H9 (cell line): ENCODE data around the gene GET4. TPM values are rescaled to one million over a fixed set of nuclear protein-coding genes. Genes with fewer than 3 reads are reported as not detected.

Experiments used
- DNase-seq: peaks from one replicate; pipeline ENCODE4 v3.0.0-alpha.2; 2017
- H2AFZ ChIP-seq: one replicate; pipeline ENCODE4 v1.6.1; 2013; ENCODE audit warnings: mild to moderate bottlenecking, low read length, control low read depth, moderate library complexity
- H2AK5ac ChIP-seq: 2 replicates; pipeline ENCODE4 v1.6.1; 2013; ENCODE audit warnings: low read length, control low read depth, mixed read lengths; ENCODE audit not compliant: insufficient read length
- H2BK120ac ChIP-seq: one replicate; pipeline ENCODE4 v1.6.1; 2013; ENCODE audit warnings: low read depth, mild to moderate bottlenecking, low read length, control low read depth, inconsistent platforms; ENCODE audit not compliant: poor library complexity, severe bottlenecking
- H2BK12ac ChIP-seq: 2 replicates; pipeline ENCODE4 v1.6.1; 2013; ENCODE audit warnings: low read length, control low read depth, mixed read lengths, low read depth; ENCODE audit not compliant: insufficient read length
- H2BK15ac ChIP-seq: 2 replicates; pipeline ENCODE4 v1.6.1; 2013; ENCODE audit warnings: low read depth, low read length, control low read depth
- H2BK20ac ChIP-seq: one replicate; pipeline ENCODE4 v1.6.1; 2013; ENCODE audit warnings: low read depth, mild to moderate bottlenecking, low read length, control low read depth, inconsistent platforms; ENCODE audit not compliant: poor library complexity, severe bottlenecking
- H2BK5ac ChIP-seq: 2 replicates; pipeline ENCODE4 v1.6.1; 2013; ENCODE audit warnings: low read length, control low read depth, mixed read lengths; ENCODE audit not compliant: insufficient read length
- H3K14ac ChIP-seq: 2 replicates; pipeline ENCODE4 v1.6.1; 2013; ENCODE audit warnings: low read length, control low read depth; ENCODE audit not compliant: insufficient read depth
- H3K18ac ChIP-seq: 2 replicates; pipeline ENCODE4 v1.6.1; 2013; ENCODE audit warnings: low read depth, mild to moderate bottlenecking, mixed read lengths, low read length, control low read depth; ENCODE audit not compliant: insufficient read length
- H3K23ac ChIP-seq: 2 replicates; pipeline ENCODE4 v1.6.1; 2013; ENCODE audit warnings: low read length, control low read depth, mixed read lengths, low read depth; ENCODE audit not compliant: insufficient read length
- H3K23me2 ChIP-seq: 2 replicates; pipeline ENCODE4 v1.6.1; 2013; ENCODE audit warnings: low read depth, mild to moderate bottlenecking, mixed read lengths, low read length, control low read depth; ENCODE audit not compliant: insufficient read length, poor library complexity, severe bottlenecking
- H3K27ac ChIP-seq: 2 replicates; pipeline ENCODE4 v1.5.1; 2013; ENCODE audit warnings: low read length, control low read depth, mixed read lengths, low read depth; ENCODE audit not compliant: insufficient read length
- H3K27me3 ChIP-seq: 2 replicates; pipeline ENCODE4 v1.6.1; 2013; ENCODE audit warnings: low read length, control low read depth, inconsistent platforms; ENCODE audit not compliant: insufficient read depth
- H3K4ac ChIP-seq: 2 replicates; pipeline ENCODE4 v1.6.1; 2013; ENCODE audit warnings: low read depth, mild to moderate bottlenecking, control low read depth, inconsistent platforms, low read length, moderate library complexity
- H3K4me1 ChIP-seq: 2 replicates; pipeline ENCODE4 v1.6.1; 2013; ENCODE audit warnings: low read length, control low read depth, inconsistent platforms; ENCODE audit not compliant: insufficient read depth
- H3K4me2 ChIP-seq: 2 replicates; pipeline ENCODE4 v1.6.1; 2013; ENCODE audit warnings: low read length, control low read depth, mixed read lengths; ENCODE audit not compliant: insufficient read length, insufficient read depth
- H3K56ac ChIP-seq: 2 replicates; pipeline ENCODE4 v1.6.1; 2013; ENCODE audit warnings: low read depth, mild to moderate bottlenecking, mixed read lengths, low read length, control low read depth; ENCODE audit not compliant: insufficient read length
- H3K79me1 ChIP-seq: 2 replicates; pipeline ENCODE4 v1.6.1; 2013; ENCODE audit warnings: low read depth, mild to moderate bottlenecking, moderate library complexity, low read length, control low read depth, inconsistent platforms; ENCODE audit not compliant: insufficient read depth, poor library complexity, severe bottlenecking
- H3K79me2 ChIP-seq: 2 replicates; pipeline ENCODE4 v1.6.1; 2013; ENCODE audit warnings: low read length, control low read depth, inconsistent platforms; ENCODE audit not compliant: insufficient read depth
- H3K9ac ChIP-seq: 2 replicates; pipeline ENCODE4 v1.6.1; 2013; ENCODE audit warnings: low read length, control low read depth, mixed read lengths; ENCODE audit not compliant: insufficient read length; ENCODE audit errors: extremely low read depth
- H3K9me3 ChIP-seq: one replicate; pipeline ENCODE4 v1.6.1; 2013; ENCODE audit warnings: low read depth, low read length, inconsistent platforms; ENCODE audit not compliant: control insufficient read depth
- H3T11ph ChIP-seq: one replicate; pipeline ENCODE4 v1.6.1; 2013; ENCODE audit warnings: mild to moderate bottlenecking, low read length, control low read depth, inconsistent platforms
- H4K20me1 ChIP-seq: one replicate; pipeline ENCODE4 v1.6.1; 2013; ENCODE audit not compliant: control insufficient read depth, insufficient read length, insufficient read depth
- H4K5ac ChIP-seq: 2 replicates; pipeline ENCODE4 v1.6.1; 2013; ENCODE audit warnings: low read depth, mild to moderate bottlenecking, mixed read lengths, low read length, control low read depth; ENCODE audit not compliant: insufficient read length
- H4K8ac ChIP-seq: replicated peaks from 2 replicates; pipeline ENCODE4 v1.6.1; 2013; ENCODE audit warnings: low read length, control low read depth, mixed read lengths, low read depth; ENCODE audit not compliant: insufficient read length
- H4K91ac ChIP-seq: 2 replicates; pipeline ENCODE4 v1.6.1; 2013; ENCODE audit warnings: low read depth, mild to moderate bottlenecking, moderate library complexity, mixed read lengths, low read length, control low read depth; ENCODE audit not compliant: insufficient read length
- H3K27ac Mint-ChIP-seq, 3 experiments: 2 replicates in 2 of 3; 3 replicates in 1 of 3; pipeline ENCODE4 v1.8.0; 2020 to 2021; ENCODE audit warnings: mixed read lengths in 3 of 3, mild to moderate bottlenecking in 1 of 3, moderate library complexity in 1 of 3
- H3K27me3 Mint-ChIP-seq: 2 replicates; pipeline ENCODE4 v1.8.0; 2021; ENCODE audit warnings: low read depth, mild to moderate bottlenecking, moderate library complexity, mixed read lengths
- H3K36me3 Mint-ChIP-seq, 3 experiments: 2 replicates in 2 of 3; 3 replicates in 1 of 3; pipeline ENCODE4 v1.8.0; 2020 to 2021; ENCODE audit warnings: low read depth in 3 of 3, mixed read lengths in 3 of 3; ENCODE audit not compliant: insufficient read depth in 1 of 3
- H3K4me1 Mint-ChIP-seq, 2 experiments: 2 replicates each; pipeline ENCODE4 v1.8.0; 2020; ENCODE audit warnings: mixed read lengths in 2 of 2
- H3K4me3 Mint-ChIP-seq, 2 experiments: 2 replicates in 1 of 2; 3 replicates in 1 of 2; pipeline ENCODE4 v1.8.0; 2020 to 2021; ENCODE audit warnings: mild to moderate bottlenecking in 2 of 2, mixed read lengths in 2 of 2, moderate library complexity in 1 of 2
- H3K9me3 Mint-ChIP-seq, 2 experiments: 2 replicates in 1 of 2; 3 replicates in 1 of 2; pipeline ENCODE4 v1.8.0; 2020; ENCODE audit warnings: mild to moderate bottlenecking in 2 of 2, mixed read lengths in 2 of 2, moderate library complexity in 1 of 2
- WGBS: extraction: QIAGEN DNeasy Blood & Tissue Kit; methylation state at CpG from one replicate; pipeline ENCODE4 v1.1.7; 2013; ENCODE audit warnings: missing lambda C conversion rate, low lambda C conversion rate, mixed read lengths; ENCODE audit not compliant: insufficient read length; ENCODE audit errors: extremely low coverage; 5-methylcytosine and 5-hydroxymethylcytosine counted together
- total RNA-seq: library from RNA; stranded (reverse); gene quantifications from 2 replicates; pipeline ENCODE4 v1.2.1, GENCODE V29; 2021
- TF ChIP-seq, protein P1 (sequence below): fragments of 200-600 bp; sonication (generic); conservative IDR thresholded peaks from 3 replicates; pipeline ENCODE4 v1.8.0; 2021; ENCODE audit warnings: antibody characterized with exemption, mild to moderate bottlenecking

GET4 gene
- total RNA-seq, 1 experiment from 2014 or later: 70.2 TPM

DNA sequence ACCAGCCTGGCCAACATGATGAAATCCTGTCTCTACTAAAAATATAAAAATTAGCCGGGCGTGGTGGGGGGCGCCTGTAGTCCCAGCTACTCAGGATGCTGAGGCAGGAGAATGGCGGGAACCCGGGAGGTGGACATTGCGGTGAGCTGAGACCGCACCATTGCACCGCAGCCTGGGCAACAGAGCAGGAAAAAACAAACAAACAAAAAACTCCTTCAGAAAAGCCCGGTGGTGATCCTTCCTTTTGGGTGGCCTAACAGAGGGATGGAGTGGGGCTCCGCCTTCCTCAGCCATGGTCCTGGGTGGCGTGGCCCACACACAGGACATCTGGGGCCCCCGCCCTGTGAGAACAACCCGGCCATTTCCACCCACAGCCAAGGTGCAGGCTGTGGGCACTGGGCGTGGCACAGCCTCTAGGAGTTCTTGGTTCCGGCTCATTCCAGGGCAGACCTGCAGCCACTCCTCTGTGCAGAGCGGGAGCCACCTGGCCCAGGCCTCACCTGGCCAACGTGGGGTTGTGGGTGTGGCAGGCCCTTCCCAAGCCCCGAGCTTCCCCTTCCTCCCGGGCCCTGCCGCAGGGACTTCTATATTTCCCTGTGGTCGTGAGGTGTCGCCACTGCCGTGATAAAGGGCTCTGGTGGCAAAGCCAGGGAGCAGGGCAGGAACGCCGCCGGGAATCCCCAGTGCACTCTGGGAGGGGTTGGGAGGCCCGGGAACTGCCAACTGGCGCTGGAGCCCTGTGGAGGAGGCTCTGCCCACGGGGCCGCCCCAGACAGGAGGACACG, 37.6 kb downstream of the GET4 start:
- no peak overlapping the region for H2BK12ac ChIP-seq
- no peak overlapping the region for H2AK5ac ChIP-seq
- no peak for DNase-seq
- no peaks in the 10 kb centered on the region for H3K79me2 ChIP-seq
- no peaks in the 10 kb centered on the region for H4K20me1 ChIP-seq
- H3K9me3 ChIP-seq: no peaks in the 10 kb centered on the region
- TF ChIP-seq, protein P1, sequence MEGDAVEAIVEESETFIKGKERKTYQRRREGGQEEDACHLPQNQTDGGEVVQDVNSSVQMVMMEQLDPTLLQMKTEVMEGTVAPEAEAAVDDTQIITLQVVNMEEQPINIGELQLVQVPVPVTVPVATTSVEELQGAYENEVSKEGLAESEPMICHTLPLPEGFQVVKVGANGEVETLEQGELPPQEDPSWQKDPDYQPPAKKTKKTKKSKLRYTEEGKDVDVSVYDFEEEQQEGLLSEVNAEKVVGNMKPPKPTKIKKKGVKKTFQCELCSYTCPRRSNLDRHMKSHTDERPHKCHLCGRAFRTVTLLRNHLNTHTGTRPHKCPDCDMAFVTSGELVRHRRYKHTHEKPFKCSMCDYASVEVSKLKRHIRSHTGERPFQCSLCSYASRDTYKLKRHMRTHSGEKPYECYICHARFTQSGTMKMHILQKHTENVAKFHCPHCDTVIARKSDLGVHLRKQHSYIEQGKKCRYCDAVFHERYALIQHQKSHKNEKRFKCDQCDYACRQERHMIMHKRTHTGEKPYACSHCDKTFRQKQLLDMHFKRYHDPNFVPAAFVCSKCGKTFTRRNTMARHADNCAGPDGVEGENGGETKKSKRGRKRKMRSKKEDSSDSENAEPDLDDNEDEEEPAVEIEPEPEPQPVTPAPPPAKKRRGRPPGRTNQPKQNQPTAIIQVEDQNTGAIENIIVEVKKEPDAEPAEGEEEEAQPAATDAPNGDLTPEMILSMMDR: no peak
- H3K56ac ChIP-seq: no peak overlapping the region
- H4K8ac ChIP-seq: no peak overlapping the region
- no peak overlapping the region for H3K9ac ChIP-seq
- H2BK15ac ChIP-seq: no peak overlapping the region
- no peak overlapping the region for H2AFZ ChIP-seq
- Mint-ChIP-seq H3K36me3 (no peaks in the 10 kb centered on the region), H3K27ac (no peak overlapping the region), H3K27me3 (peaks cover 11% of the 10 kb centered on the region), H3K4me1 (peaks cover 0 to 3% of the 10 kb centered on the region in 2 experiments; a peak in 1 of 4 replicates), H3K9me3 (no peaks in the 10 kb centered on the region; a peak in 1 of 5 replicates), H3K4me3 (peak overlapping the region in 1 of 2 experiments; percentile 42; a peak in 1 of 5 replicates)
- H3K14ac ChIP-seq: no peak overlapping the region
- whole genome bisulfite sequencing: no CpG with 5 or more reads among the region's 31 CpGs
- H3K4ac ChIP-seq: no peak overlapping the region
- no peaks in the 10 kb centered on the region for H3K27me3 ChIP-seq
- no peak overlapping the region for H3K18ac ChIP-seq
- H4K91ac ChIP-seq: no peak overlapping the region
- H3K4me1 ChIP-seq: no peaks in the 10 kb centered on the region; the same call in 1 of the 2 replicates
- H3K4me2 ChIP-seq: no peak overlapping the region
- H3K27ac ChIP-seq: no peak overlapping the region
- no peak overlapping the region for H3T11ph ChIP-seq
- no peak overlapping the region for H2BK20ac ChIP-seq
- no peak overlapping the region for H4K5ac ChIP-seq
- H2BK120ac ChIP-seq: no peak overlapping the region
- no peaks in the 10 kb centered on the region for H3K23me2 ChIP-seq
- no peak overlapping the region for H2BK5ac ChIP-seq
- H3K79me1 ChIP-seq: no peaks in the 10 kb centered on the region
- H3K23ac ChIP-seq: no peak overlapping the region
